ENCODE results near the gene MOB2.

Gene MOB2

GRCh38 chr11:1508491-1508891 lies 21.9 kb upstream of the MOB2 start:
- no peak overlapping the region for H3K4me3 ChIP-seq (ENCODE audit: low read length)
- no peaks in the 10 kb centered on the region for H3K27me3 ChIP-seq (ENCODE audit: control insufficient read depth, insufficient read depth, low read length)
- no peaks in the 10 kb centered on the region for H3K9me3 ChIP-seq (ENCODE audit: control insufficient read depth, low read depth, low read length)
- no peak overlapping the region for H3K9ac ChIP-seq (ENCODE audit: low read length)
- no peak overlapping the region for H3K27ac ChIP-seq (ENCODE audit: low read length)
- no peaks in the 10 kb centered on the region for H3K36me3 ChIP-seq (ENCODE audit: control insufficient read depth, low read depth, low read length)
- H3K4me1 ChIP-seq (ENCODE audit: control insufficient read depth, low read depth, low read length), result peaks cover 12% of the 10 kb centered on the region

DNA sequence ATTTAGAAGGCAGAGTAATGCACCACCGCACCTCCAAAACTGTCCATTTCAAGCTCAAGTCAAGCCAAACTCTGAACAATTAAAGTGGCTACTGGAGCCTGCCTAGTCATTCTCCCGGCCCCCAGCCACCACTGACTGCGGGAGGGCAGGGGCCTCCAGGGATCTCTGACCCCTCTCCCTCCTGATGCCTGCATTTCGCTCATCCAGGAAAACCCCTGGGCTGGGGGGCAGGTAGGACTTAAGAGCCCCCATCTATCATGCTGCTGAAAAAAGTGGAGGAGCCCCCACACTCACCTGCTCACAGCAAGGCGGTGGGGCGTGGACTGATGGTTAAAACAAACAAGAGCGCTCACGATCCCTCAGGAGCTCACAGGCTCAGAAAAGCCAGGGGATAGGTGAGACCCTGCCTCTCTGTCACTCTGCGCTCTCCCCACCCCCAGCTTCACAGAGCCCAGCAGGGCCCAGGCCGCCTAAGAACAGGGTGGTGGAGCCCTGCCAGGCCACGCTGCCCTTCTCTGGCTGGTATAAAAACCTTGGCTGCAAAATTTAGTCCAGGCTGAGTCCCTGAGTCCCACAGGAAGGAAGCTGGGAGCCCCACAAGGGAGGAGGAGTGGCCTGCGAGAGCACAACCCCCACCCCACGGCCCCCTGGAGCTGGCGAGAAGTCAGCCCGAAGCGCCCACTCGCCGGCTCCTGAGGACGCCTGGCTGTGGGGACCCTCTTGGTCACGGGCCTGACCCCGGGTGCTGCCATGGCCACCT lies 21.0 kb upstream of the MOB2 start:
- H3K4me3 ChIP-seq (ENCODE audit: low read length), result no peak overlapping the region
- H3K9ac ChIP-seq (ENCODE audit: low read length), result no peak overlapping the region

GRCh38 chr11:1506981-1507380 lies 20.4 kb upstream of the MOB2 start:
- no peaks in the 10 kb centered on the region for H3K36me3 ChIP-seq (ENCODE audit: control insufficient read depth, low read depth, low read length)
- H3K27me3 ChIP-seq (ENCODE audit: control insufficient read depth, insufficient read depth, low read length), result no peaks in the 10 kb centered on the region
- H3K4me3 ChIP-seq (ENCODE audit: low read length), result no peak overlapping the region
- no peak overlapping the region for H3K27ac ChIP-seq (ENCODE audit: low read length)
- no peaks in the 10 kb centered on the region for H3K9me3 ChIP-seq (ENCODE audit: control insufficient read depth, low read depth, low read length)
- peaks cover 7% of the 10 kb centered on the region for H3K4me1 ChIP-seq (ENCODE audit: control insufficient read depth, low read depth, low read length)
- no peak overlapping the region for H3K9ac ChIP-seq (ENCODE audit: low read length)

More for the DNA sequence above, 21.0 kb upstream of the MOB2 start:
- H3K36me3 ChIP-seq (ENCODE audit: control insufficient read depth, low read depth, low read length), result no peaks in the 10 kb centered on the region
- no peaks in the 10 kb centered on the region for H3K9me3 ChIP-seq (ENCODE audit: control insufficient read depth, low read depth, low read length)
- no peak overlapping the region for H3K27ac ChIP-seq (ENCODE audit: low read length)
- H3K27me3 ChIP-seq (ENCODE audit: control insufficient read depth, insufficient read depth, low read length), result no peaks in the 10 kb centered on the region
- peaks cover 7% of the 10 kb centered on the region for H3K4me1 ChIP-seq (ENCODE audit: control insufficient read depth, low read depth, low read length)

GRCh38 chr11:1505480-1505879 lies 18.9 kb upstream of the MOB2 start:
- Histone ChIP-seq H3K9ac (ENCODE audit: low read length) (no peak overlapping the region), H3K36me3 (ENCODE audit: control insufficient read depth, low read depth, low read length) (no peaks in the 10 kb centered on the region), H3K9me3 (ENCODE audit: control insufficient read depth, low read depth, low read length) (no peaks in the 10 kb centered on the region), H3K4me3 (ENCODE audit: low read length) (no peak overlapping the region), H3K4me1 (ENCODE audit: control insufficient read depth, low read depth, low read length) (peaks cover 7% of the 10 kb centered on the region), H3K27me3 (ENCODE audit: control insufficient read depth, insufficient read depth, low read length) (no peaks in the 10 kb centered on the region), H3K27ac (ENCODE audit: low read length) (no peak overlapping the region)

- no peak overlapping the region for H3K4me3 ChIP-seq (ENCODE audit: low read length)
- H3K36me3 ChIP-seq (ENCODE audit: control insufficient read depth, low read depth, low read length), result no peaks in the 10 kb centered on the region
- H3K9me3 ChIP-seq (ENCODE audit: control insufficient read depth, low read depth, low read length), result no peaks in the 10 kb centered on the region
- H3K27ac ChIP-seq (ENCODE audit: low read length), result no peak overlapping the region
- no peak overlapping the region for H3K9ac ChIP-seq (ENCODE audit: low read length)
- H3K27me3 ChIP-seq (ENCODE audit: control insufficient read depth, insufficient read depth, low read length), result no peaks in the 10 kb centered on the region
- peaks cover 7% of the 10 kb centered on the region for H3K4me1 ChIP-seq (ENCODE audit: control insufficient read depth, low read depth, low read length)
Observed at GRCh38 chr11:1504581-1505290, 18.2 kb upstream of the MOB2 start.

- peaks cover 7% of the 10 kb centered on the region for H3K4me1 ChIP-seq (ENCODE audit: control insufficient read depth, low read depth, low read length)
- H3K4me3 ChIP-seq (ENCODE audit: low read length), result no peak overlapping the region
- H3K9me3 ChIP-seq (ENCODE audit: control insufficient read depth, low read depth, low read length), result no peaks in the 10 kb centered on the region
- H3K36me3 ChIP-seq (ENCODE audit: control insufficient read depth, low read depth, low read length), result no peaks in the 10 kb centered on the region
- H3K27ac ChIP-seq (ENCODE audit: low read length), result no peak overlapping the region
- H3K27me3 ChIP-seq (ENCODE audit: control insufficient read depth, insufficient read depth, low read length), result no peaks in the 10 kb centered on the region
- no peak overlapping the region for H3K9ac ChIP-seq (ENCODE audit: low read length)
Observed at GRCh38 chr11:1504138-1504537, 17.6 kb upstream of the MOB2 start.

- no peak overlapping the region for H3K4me3 ChIP-seq (ENCODE audit: low read length)
- no peak overlapping the region for H3K27ac ChIP-seq (ENCODE audit: low read length)
- H3K4me1 ChIP-seq (ENCODE audit: control insufficient read depth, low read depth, low read length), result peaks cover 7% of the 10 kb centered on the region
- no peaks in the 10 kb centered on the region for H3K9me3 ChIP-seq (ENCODE audit: control insufficient read depth, low read depth, low read length)
- no peaks in the 10 kb centered on the region for H3K36me3 ChIP-seq (ENCODE audit: control insufficient read depth, low read depth, low read length)
- no peak overlapping the region for H3K9ac ChIP-seq (ENCODE audit: low read length)
- H3K27me3 ChIP-seq (ENCODE audit: control insufficient read depth, insufficient read depth, low read length), result no peaks in the 10 kb centered on the region
Observed at GRCh38 chr11:1503708-1504104, 17.1 kb upstream of the MOB2 start.

DNA sequence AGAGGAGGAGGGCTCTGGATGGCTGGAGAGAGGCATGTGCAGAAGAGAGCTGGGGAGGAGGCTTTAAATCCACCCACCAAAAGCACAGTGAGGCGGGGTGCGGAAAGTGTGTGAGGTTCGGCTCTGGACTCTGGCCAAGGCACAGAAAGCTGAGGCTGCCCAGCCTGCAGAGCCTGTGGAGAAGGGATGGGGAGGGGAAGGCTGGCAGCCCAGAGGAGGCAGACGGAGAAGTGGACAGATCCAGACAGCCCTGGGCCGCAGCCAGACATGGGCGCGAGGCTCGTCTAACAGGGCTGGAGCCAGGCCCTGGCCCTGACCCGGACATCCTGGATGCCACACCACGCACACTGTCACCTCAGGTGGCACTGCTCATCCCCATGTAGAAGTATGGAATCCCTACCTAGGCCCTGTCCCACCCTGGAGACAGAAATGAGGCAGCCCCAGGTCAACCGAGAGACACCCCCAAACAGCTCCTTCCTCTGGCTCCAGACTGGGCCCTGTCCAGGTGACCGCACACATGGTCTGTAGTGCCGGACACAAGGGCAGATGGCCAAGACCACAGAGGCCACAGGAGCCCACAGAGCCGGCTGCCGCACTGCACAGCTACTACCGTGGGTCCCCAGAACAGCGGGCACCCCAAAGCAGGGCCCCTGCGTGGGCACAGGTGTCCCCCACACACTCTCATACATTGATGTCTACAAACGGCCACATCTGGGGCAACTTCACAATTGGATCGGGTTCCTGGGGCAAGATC lies 16.6 kb upstream of the MOB2 start:
- H3K4me1 ChIP-seq (ENCODE audit: control insufficient read depth, low read depth, low read length), result peaks cover 7% of the 10 kb centered on the region
- H3K4me3 ChIP-seq (ENCODE audit: low read length), result no peak overlapping the region
- H3K27me3 ChIP-seq (ENCODE audit: control insufficient read depth, insufficient read depth, low read length), result no peaks in the 10 kb centered on the region
- H3K9me3 ChIP-seq (ENCODE audit: control insufficient read depth, low read depth, low read length), result no peaks in the 10 kb centered on the region
- H3K27ac ChIP-seq (ENCODE audit: low read length), result no peak overlapping the region
- no peak overlapping the region for H3K9ac ChIP-seq (ENCODE audit: low read length)
- H3K36me3 ChIP-seq (ENCODE audit: control insufficient read depth, low read depth, low read length), result no peaks in the 10 kb centered on the region

DNA sequence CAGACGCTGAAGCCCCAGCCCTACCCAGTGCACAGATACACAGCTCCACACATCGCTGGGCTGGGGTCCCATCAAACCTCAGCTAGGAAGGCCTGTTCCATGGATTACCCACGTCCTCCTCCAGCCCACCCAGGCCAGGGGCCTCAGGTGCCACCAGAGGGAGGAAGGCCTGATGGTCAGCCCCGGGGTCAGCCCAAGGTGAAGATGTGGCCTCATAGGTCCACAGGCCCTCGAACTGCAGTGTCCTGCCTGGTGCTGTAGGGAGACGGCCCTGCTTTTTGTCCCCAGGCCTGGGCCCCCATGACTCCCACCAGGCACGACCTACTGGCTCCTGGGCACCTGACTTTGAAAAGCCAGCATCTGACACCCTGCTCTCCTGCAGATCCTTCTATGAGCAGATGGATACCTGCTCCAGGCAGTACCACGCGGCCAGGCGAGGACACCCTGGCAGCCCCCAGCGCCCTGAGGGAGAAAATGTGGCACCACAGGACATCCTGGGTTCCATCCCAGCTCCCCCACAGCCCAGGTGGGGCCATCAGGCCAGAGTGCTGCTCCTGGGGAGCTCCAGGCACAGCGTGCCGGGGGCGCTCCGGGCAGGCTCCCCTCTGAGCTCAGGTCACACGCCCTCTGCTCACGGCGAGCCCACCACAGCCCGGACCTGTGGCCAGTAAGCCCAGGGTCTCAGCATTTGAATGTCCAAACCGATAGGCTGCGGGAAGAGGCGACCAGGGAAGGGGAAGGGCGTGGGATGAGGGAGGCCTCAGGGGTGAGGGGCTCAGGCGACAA lies 15.8 kb upstream of the MOB2 start:
- H3K27me3 ChIP-seq (ENCODE audit: control insufficient read depth, insufficient read depth, low read length), result no peaks in the 10 kb centered on the region
- no peaks in the 10 kb centered on the region for H3K36me3 ChIP-seq (ENCODE audit: control insufficient read depth, low read depth, low read length)
- H3K9me3 ChIP-seq (ENCODE audit: control insufficient read depth, low read depth, low read length), result no peaks in the 10 kb centered on the region
- no peak overlapping the region for H3K4me3 ChIP-seq (ENCODE audit: low read length)
- no peak overlapping the region for H3K27ac ChIP-seq (ENCODE audit: low read length)
- peaks cover 5% of the 10 kb centered on the region for H3K4me1 ChIP-seq (ENCODE audit: control insufficient read depth, low read depth, low read length)
- H3K9ac ChIP-seq (ENCODE audit: low read length), result no peak overlapping the region

DNA sequence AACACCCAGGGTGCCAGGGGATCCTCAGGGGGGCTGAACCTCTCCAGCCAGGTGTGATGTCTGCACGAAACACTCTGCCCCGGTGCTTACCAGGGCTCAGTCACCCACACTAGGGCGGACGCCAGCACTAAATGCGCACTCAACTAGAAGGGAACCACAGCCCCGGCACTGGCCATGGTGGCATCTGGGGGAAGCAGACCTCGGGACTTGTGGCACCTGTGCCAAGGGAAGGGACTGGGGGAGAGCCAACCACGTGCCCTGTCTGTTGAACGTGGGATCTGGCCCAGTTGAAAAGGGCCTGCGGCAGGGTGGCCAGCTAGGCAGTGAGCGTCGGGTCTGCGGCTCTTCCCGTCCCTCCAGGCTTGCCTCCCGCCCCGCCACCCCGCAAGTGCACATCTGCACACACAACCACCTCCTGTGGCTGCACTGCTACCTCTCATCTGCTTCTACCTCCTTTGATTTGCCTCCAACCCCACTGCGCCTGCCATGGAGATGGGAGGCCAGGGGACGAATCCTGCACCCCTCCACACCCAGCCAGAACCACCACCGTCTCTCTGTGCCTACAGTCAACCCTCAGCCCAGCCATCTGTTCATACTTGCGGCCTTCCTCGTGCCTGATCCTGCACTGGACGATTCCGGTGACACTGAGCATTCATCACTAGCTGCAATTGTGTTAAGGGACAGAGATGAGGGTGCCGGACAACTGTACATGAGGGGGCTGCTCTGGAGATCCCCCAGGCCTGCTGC lies 15.0 kb upstream of the MOB2 start:
- Histone ChIP-seq H3K27ac (ENCODE audit: low read length) (no peak overlapping the region), H3K9ac (ENCODE audit: low read length) (no peak overlapping the region), H3K4me1 (ENCODE audit: control insufficient read depth, low read depth, low read length) (peaks cover 7% of the 10 kb centered on the region), H3K9me3 (ENCODE audit: control insufficient read depth, low read depth, low read length) (no peaks in the 10 kb centered on the region), H3K36me3 (ENCODE audit: control insufficient read depth, low read depth, low read length) (no peaks in the 10 kb centered on the region), H3K27me3 (ENCODE audit: control insufficient read depth, insufficient read depth, low read length) (no peaks in the 10 kb centered on the region), H3K4me3 (ENCODE audit: low read length) (no peak overlapping the region)
